HG03045 (cell line): ENCODE data around the gene C12orf43.

Experiments
- ATAC-seq: cut with Tn5 transposase; IDR thresholded peaks from one replicate; pipeline ENCODE4 v1.9.1; 2021; ENCODE audit warnings: mild to moderate bottlenecking, moderate library complexity; ENCODE audit not compliant: unreplicated experiment

The C12orf43 gene

DNA sequence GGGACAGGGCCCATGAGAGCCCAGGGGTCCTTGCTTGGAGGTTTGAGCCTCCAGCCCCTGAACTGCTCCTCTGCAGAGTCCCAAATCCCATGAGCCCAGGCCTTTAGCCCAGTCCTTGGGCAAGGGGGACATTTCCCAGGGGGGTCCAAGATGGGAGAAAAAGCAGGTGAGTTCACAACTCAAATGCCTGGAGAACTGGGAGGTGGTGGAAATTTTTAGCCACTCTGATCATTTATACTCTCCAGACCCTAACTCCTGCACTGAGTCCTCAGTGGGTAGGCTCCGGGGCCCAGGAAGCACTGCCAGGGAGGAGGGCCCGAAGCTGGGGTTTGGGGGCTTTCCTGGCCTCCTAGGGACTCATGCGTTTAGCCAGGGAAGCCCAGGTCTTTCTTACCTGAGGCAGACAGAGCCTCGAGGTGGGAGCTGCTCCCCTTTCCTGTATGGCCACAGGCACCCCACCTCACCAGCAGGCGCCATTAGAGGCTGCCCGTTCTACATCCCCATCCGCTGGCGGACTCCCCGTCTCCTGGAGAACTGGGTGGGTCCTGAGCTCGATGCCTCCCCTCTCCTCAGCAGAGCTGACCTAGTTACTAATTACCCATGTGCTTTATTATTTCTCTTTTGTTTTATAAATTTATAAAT, 36.9 kb downstream of the C12orf43 start:
- no peak for ATAC-seq

DNA sequence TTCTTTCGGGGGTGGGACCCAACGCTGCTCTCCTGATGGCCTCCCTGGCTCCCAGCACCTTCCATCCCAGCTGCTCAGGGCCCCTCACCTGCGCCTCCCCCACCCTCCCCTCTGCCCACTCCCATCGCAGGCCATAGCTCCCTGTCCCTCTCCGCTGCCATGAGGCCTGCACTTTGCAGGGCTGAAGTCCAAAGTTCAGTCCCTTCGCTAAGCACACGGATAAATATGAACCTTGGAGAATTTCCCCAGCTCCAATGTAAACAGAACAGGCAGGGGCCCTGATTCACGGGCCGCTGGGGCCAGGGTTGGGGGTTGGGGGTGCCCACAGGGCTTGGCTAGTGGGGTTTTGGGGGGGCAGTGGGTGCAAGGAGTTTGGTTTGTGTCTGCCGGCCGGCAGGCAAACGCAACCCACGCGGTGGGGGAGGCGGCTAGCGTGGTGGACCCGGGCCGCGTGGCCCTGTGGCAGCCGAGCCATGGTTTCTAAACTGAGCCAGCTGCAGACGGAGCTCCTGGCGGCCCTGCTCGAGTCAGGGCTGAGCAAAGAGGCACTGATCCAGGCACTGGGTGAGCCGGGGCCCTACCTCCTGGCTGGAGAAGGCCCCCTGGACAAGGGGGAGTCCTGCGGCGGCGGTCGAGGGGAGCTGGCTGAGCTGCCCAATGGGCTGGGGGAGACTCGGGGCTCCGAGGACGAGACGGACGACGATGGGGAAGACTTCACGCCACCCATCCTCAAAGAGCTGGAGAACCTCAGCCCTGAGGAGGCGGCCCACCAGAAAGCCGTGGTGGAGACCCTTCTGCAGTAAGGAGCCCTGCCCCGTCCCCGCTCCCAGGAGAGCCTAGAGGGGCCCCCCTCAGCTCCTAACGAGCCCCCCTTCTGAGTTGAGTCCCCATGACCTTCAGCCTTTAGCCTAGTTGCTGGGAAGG, 37.7 kb downstream of the C12orf43 start, which contains the start of gene HNF1A:
TSS of gene HNF1A (plus strand) at position 248 of the 924 bp plus-strand sequence. CDS start at position 474, 226 bp downstream.
- no peak for ATAC-seq

DNA sequence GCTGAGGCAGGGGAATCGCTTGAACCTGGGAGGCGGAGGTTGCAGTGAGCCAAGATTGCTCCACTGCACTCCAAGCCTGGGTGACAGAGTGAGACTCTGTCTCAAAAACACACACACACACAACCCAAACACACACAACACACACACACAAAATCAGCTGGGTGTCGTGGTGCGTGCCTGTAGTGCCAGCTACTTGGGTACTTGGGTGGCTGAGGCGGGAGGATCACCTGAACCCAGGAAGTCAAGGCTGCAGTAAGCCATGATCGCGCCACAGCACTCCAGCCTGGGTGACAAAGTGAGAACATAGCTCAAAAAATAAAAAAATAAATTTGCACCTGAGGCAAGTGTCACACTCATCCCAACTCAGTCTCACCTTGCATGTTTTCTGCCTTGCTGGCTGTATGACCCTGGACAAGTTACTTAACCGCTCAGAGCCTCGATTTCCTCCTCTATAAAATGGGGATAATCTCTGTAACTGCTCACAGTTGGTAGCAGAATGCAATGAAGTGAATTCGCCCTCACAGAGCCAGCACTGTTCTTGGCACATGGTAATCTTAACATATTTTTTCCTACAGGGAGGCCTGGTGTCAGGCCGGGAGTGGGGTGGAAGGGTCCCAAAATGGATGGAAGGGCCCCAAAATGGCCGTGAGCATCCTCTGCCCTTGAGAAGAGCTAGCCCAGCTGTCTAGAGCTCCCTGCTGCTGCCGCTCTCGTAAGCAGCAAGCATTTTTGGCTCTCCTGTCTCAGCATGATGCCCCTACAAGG, 38.6 kb downstream of the C12orf43 start:
- no peak for ATAC-seq

DNA sequence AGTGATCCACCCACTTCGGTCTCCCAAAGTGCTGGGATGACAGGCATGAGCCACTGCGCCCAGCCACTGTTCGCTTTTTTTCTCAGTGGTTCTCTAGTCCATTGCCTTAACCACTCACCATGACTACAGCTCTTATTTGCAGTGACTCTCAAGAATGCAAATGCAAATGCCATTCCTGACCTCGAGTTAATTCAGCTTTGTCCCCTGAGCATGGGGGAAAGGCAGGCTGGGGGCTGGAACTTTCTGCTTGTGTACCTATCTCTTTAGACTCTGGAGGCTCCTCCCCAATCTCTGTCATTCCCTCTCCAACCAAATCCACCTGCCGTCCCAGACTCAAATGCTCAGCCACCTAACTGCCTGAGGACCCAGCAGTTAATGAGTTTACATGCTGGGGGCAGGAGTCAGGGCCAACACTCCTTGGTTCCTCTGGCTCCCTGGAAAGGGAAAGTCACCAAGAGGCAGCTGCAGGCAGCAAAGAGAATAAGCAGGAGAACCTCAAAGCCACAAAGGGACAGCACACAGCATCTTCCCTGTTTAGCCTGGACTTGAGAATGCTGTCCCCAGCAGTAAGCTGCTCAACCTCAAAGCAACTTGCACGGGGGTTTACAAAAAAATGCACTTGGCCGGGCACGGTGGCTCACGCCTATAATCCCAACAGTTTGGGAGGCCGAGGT, 43.3 kb downstream of the C12orf43 start:
- ATAC-seq = no peak

DNA sequence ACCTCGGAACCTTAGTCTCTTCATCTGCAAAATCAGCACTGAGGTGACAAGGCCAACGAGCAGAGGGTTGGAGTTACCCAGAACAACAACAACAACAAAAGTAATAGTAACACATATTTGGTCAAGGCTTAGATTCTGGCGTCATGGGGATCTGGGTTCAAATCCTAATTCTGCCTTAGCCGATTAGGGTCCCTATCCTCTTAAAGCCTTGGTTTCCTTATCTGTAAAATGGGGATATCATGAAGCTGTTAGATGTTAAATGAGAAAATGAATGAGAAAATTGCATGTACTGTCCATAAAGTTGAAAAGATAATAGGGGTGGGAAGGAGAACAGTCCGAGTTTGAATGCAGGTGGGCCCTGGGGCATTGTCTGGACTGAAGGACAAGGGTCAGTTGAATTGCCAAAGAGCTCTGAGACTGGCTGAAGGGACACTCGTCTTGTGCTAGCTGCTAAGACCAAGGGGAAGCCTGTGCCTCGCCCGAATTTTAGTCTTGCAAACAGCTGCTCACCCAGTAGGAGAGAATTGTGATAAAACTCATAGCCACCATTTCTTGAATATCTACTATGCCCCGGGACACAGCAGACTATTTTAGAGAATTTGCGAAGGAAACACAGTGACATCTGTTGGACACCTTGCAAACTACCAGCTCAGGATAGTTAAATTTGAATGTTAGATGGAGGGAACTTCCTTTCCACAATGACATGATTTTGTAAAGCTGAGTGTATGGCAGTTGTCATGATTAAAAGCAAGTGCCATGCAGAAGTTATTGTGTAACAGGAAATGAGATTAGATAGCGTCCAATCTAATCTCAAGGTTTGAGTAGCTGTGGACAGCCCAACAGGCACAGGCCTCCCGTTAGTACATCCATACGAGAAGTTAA, 44.7 kb downstream of the C12orf43 start:
- no peak for ATAC-seq

DNA sequence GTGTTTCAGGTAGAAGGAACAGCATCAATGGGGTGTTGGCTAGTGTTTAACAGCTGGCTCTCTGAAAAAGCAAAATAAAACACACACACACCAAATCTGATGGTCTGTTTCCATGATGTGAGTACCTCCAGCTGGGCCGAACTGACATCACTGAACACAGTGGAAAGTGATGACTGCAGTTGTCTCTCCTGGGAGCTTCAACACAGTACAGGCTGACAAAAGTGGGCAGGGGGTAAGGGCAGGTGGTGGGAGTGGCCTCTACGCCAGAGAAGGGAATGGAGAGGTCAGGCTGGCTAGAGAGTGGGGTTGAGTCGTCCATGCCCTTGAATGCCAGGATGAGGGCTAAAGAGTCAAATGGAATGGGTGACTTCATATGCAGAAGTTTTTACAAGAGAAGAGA, 46.0 kb downstream of the C12orf43 start:
- ATAC-seq = no peak

DNA sequence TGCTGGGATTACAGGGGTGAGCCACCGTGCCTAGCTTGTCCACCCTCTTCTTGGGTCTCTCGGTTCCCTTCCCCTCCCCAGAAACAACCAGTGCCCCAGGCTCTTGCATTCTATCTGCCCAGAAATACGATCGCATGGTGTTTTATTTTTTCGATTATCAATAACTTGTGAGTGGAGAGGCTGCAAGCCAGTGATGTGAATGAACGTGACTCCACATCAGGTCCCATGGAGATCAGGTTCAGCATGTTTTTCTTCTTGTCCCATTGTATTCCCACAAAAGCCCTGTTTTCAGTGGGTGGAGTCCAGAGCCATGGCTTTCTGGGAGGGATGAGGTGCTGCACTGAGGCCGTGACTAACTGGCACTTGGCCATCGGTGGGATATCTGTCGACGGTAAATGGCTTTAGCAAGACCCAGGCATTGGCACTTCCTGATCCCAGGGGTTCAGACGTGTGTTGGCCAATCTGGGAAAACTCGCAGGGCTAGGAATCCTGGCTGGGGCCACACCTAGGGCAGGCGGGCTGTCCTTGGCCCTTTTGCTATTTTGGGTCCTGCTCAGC, 50.7 kb downstream of the C12orf43 start:
- ATAC-seq = no peak

DNA sequence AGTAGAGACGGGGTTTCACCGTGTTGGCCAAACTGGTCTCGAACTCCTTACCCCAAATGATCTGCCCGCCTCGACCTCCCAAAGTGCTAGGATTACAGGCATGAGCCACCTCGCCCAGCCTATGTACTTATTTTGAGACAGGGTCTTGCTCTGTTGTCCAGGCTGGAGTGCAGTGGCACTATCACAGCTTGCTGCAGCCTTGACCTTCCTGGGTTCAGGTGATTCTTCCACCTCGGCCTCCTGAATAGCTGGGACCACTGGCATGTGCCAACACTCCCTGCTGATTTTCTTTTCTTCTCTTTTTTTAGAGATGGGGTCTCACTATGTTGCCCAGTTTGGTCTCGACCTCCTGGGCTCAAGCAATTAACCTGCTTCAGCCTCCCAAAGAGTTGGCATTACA, 52.0 kb downstream of the C12orf43 start:
- ATAC-seq = no peak

DNA sequence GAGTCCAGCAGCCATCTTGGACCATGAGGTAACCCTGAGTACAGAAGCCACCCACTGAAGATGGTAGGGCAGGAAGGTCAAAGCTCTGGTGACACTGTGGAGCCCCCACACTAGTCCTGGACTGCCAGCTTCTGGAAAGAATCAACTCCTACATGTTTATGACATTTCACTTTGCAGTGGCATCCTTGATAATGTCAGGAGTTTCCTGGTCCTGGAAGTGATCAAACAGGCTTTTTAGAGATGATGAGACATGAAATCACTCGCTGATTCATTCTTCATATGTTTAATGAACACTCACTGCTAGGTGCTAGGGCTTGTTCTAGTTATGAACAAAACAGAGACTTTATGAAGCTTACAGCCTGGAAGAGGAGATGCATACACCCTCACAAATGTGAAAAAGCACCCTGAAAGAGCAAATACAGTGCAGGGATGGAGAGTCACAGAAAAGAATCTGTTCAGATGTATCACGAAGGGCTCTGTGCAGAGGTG, 53.7 kb downstream of the C12orf43 start:
- no peak for ATAC-seq

DNA sequence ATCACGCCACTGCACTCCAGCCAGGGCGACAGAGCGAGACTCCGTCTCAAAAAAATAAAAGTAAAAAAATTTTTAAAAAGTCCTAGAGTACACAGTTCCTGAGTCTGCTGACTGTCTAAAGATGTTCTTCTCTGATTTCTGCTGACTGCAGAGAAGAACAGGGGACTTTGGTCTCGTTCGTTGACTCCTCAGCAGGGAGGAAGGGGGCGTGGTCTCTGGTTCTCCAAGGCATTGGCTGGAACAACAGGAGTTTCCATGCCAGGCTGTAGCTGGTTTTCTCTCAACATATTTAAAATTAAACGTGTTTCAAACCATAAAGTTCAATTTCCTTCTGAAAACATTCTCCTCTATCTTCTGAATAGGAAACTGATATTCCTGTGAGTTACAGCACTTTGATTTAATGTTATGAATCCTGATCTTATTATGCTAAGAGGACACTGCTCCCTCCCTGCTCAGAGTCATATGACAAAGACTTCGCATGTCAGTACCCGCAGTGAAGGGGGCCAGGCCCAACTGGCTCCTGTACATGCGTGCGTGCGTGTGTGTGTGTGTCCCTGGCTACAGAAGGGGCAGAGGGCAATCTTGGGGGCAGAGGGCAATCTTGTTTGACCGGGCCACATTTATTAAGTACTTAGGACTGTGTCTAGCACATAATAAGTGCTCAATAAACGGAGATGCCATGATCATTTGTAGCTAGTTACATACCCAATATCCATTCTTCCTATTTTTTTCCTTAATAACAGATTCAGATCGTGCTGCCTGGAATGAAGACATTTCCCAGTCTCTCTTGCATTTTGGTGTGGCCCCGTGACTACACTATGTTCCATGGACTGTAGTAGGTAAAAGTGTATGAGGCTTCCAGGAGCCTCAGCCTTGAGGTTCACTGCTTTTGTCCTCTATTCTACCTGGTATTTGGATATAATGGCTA, 54.4 kb downstream of the C12orf43 start:
- no peak for ATAC-seq

DNA sequence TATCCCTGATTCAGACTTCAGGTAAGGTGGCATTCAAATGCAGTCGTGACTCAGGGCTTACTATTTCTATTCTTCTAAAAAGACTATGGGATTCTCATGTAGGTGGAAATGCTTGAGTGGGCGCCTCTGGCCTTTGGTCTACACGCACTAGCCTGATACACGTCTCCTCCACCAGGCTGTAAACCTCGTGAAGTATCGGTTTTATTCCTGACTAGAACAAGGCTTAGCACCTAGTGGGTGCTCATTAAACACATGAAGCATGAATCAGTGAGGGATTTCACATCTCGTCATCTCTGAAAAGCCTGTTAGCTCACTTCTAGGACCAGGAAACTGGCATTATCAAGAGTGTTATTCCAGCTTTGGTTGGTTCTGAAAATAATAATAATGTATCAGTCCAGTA, 55.6 kb downstream of the C12orf43 start:
- no peak for ATAC-seq

DNA sequence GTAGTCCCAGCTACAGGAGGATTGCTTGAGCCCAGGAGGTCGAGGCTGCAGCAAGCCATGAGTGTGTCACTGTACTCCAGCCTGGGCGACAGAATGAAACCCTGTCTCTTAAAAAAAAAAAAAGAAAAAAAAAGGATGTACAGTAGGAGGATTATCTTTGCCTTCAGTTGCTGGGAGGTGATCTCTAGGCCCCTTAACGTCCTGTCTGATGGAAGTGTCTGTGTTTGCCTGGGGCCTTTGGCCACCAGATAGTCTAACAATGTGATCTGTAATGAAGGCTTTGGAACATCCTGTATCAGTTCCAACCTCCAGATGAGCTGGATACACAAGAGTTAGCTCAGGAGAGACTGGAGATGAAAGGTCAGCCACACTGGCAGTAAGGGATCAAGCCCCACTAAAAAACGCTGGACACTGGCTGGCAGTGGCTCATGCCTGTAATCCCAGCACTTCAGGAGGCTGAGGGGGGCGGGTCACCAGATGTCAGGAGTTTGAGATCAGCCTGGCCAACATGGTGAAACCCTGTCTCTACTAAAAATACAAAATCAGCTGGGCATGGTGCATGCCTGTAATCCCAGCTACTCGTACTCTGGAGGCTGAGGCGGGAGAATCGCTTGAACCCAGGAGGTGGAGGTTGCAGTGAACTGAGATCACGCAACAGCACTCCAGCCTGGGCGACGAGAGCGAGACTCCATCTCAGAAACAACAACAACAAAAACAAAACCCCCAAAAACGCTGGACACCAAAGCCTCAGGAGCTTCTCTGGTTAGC, 57.0 kb downstream of the C12orf43 start:
- ATAC-seq = no peak

DNA sequence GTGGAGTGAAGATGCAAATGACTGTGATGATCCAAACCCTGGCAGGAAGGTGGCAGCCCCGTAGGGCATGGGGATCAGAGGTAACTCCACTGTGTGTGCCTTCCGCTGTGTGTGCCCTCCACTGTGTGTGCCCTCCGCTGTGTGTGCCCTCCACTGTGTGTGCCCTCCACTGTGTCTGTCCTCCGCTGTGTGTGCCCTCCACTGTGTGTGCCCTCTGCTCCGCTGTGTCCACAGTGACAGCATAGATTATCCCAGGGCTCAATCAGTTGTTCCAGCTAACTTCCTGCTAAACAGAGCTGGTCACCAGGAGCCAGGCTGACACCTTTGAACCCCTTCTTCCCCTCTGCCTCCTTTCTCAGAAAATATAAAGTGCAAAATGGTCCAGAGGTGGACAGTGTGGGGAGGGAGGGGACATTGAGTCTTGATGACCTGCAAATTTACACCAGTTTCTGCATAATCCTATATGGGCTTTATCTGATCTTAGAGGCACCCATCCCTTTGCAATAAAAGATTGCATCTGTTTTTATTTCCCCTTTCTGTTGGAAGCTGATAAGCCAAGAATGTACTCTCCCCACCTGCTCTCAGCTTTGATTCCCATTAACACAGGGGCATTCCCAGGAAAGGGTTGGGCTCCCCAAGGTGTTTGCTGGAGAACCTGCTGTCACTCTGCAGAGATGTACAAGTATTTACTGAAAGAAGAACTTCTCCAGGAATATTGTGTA, 59.5 kb downstream of the C12orf43 start:
- ATAC-seq = no peak

DNA sequence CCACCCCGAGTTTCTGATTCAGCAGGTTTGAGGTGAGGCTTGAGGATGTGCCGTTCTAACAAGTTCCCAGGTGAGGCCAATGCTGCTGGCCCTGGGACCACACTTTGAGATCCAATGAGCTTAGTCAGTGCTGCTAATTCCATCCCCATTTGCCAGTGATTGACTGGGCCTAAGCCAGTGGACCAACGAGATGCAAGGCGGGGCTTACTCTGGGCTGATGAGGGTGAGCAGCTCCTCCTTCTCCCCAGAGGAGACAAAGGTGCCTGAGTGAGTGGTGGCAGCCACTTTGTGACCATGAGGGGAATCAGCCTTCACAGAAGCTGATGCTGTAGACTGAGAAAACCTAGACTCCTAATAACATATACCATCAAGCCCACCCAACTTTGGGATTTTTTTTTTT, 61.1 kb downstream of the C12orf43 start:
- ATAC-seq = no peak

DNA sequence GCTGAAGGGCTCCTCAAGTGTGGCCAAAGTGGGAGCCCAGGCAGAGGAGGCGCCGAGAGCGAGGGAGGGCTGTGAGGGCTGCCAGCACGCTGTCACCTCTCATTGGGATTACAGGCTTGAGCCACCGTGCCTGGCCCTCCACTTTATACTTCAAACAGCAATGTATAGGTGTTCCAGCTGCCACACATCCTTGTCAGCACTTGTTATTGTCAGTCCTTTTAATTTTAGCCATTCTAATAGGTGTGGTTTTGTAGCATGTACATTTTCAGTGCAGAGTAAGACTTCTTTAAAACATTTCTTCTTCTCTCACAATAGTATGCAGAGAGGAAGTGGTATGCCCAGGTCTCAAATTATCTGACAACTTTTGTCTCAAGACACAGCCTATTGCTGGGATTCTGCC, 65.5 kb downstream of the C12orf43 start:
- ATAC-seq = no peak
